HuH-7 (cell line): ENCODE results near the gene SUN5.

Source experiments
- DNase-seq: peaks from one replicate; pipeline ENCODE4 v3.0.0; 2011; ENCODE audit warnings: low spot score

The SUN5 gene

DNA sequence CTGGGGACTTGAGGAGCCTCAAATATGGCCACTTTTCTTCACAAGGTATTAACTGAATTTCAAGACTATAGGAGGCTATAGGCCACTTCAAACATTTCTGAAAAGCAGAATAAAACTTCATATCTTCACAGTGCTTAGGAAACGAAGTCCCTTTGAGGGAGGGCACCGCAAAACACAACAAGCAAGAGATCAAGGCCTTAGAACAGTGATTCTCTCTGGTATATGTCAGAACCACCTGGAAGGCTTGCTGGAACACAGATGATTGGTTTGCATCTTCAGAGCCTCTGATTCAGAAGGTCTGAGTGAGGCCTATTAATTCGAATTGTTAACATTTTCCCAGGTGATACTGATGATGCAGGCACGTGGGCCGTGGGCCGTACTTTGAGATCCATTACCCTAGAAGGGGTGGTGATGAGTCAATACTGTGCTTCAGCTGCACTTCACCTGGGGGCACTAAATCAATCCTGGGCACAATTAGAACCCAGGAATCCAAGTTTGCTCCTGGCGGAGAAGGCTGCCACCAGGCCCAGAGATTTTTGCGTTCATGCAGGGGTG, 10.7 kb downstream of the SUN5 start:
- no peak for DNase-seq

- DNase-seq, result no peak
These were observed 12.2 kb downstream of the SUN5 start for GRCh38 chr20:32991792-32992641.

- no peak for DNase-seq
These were observed 12.8 kb downstream of the SUN5 start for GRCh38 chr20:32991383-32991782.

- DNase-seq, result no peak
These were observed 13.8 kb downstream of the SUN5 start for GRCh38 chr20:32990426-32990825.

GRCh38 chr20:32989507-32990283, 14.5 kb downstream of the SUN5 start:
- no peak for DNase-seq

- no peak for DNase-seq
These were observed 16.2 kb downstream of the SUN5 start for GRCh38 chr20:32988008-32988407.

- no peak for DNase-seq
These were observed 17.0 kb downstream of the SUN5 start for GRCh38 chr20:32987044-32987825.

DNA sequence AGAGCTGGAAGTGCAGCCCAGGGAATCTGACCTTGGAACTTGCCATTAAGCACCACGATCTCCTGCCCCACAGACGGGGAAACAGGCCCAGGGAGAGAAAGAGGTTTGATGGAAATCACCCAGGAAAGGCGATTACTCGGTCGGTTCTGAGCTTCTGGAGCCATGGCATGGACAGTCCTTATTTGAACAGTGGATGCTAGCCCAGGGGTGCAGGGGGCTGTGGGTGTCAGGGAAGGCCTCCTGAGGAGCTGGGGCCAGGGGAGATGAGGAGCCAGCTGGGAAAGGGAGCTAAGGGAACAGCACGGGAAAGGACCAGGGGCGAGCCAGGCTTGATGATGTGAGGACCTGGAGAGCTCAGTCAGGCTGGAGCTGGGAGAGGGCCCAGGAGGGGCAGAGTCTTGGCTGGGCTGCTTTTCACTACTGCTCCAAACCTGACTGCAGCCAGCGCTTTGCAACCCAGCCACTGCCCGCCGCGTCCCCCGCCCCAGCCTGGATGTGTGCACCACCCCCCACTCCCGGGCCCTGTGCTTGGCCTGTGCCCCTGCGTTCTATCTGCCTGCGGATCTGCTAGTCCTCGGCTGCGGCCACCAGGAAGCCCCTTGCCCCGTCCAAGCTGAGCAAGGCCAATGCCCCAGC, 17.8 kb downstream of the SUN5 start:
- DNase-seq, result no peak

GRCh38 chr20:32985596-32985995, 18.6 kb downstream of the SUN5 start:
- no peak for DNase-seq

DNA sequence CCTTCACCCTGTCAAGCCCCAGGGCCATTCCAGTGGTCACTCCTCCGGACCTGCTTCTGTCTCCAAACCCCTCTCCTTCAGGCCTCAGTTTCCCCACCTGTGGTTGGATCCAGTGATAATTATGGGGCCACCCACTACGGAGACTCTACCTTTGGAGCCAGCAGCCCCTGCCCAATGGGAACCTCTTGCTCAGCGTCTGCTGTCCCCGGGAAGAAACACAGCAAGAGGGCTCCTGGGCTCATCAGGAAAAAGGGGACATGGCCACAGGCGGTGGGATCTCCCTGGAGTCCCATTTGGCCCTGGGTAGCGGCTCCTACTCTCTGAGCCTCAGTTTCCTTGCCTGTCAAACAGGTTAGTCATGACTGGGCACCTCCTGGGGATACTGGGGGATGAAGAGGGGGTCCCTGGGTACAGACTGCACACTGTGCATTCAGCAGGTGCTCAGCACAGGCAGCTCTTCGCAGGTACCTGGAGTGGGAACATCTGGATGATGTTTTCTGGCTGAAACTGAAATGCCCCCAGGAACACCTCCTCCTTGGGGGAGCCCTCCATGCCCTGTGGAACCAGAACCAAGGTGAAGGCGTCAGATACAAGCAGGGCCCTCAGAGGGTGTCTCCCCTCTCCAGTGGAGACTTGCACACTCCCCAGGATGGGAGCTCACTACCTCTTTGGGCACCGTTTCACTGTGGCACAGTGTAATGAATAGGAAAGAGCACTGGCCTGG, 19.4 kb downstream of the SUN5 start:
- no peak for DNase-seq

- no peak for DNase-seq
These were observed 20.0 kb downstream of the SUN5 start for GRCh38 chr20:32984196-32984595.

DNA sequence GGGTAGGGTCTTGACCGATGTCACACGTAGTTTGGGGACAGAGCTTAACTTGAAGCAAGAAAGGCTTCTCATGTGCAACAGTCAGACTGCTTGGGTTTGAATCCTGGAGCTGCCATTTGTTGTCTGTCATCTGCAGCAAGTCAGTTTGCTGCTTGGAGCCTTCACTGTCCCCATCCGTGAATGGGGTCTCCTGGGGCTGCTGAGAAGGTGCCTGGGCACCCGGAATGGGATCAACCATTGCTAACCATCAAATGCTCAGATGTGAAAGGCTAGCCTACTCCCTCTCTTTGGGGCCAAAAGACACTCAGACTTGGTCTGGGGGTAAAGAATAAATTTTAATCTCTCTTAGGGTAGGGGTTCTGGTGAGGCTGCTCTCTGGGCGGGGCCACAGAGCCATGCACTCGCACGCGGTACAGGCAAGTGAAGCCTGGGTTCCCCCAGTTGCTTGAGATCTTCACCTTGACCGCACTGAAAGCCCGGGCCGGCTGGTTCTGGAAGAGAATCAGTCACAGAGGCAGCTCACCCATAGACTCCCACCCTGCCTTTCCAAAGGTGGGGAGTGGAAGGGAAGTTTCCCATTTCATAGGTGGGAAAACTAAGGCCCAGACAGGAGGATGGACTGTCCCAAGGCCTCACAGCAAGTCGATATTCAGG, 20.6 kb downstream of the SUN5 start:
- DNase-seq, result no peak

GRCh38 chr20:32982617-32983458, 21.4 kb downstream of the SUN5 start:
- no peak for DNase-seq

DNA sequence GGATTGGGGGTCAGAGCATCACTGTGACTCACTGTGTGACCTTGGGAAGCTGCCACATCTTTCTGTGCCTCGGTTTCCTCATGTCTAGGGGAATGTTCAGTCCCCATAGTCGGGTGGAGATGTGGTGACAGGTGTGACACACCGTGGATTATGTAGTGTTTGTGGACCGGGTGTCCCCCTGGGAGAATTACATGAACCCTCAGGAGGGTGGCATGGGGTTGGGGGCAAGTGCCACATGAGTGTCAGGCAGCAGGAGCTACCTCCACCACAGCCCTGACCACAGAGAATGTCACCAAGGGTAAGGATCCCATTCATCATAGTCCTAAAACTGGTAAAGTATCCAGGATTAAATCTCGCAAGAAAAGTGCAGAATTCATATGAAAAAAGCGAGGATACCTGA, 23.2 kb downstream of the SUN5 start:
- no peak for DNase-seq

- DNase-seq, result no peak
These were observed 23.9 kb downstream of the SUN5 start for GRCh38 chr20:32980131-32980941.

DNA sequence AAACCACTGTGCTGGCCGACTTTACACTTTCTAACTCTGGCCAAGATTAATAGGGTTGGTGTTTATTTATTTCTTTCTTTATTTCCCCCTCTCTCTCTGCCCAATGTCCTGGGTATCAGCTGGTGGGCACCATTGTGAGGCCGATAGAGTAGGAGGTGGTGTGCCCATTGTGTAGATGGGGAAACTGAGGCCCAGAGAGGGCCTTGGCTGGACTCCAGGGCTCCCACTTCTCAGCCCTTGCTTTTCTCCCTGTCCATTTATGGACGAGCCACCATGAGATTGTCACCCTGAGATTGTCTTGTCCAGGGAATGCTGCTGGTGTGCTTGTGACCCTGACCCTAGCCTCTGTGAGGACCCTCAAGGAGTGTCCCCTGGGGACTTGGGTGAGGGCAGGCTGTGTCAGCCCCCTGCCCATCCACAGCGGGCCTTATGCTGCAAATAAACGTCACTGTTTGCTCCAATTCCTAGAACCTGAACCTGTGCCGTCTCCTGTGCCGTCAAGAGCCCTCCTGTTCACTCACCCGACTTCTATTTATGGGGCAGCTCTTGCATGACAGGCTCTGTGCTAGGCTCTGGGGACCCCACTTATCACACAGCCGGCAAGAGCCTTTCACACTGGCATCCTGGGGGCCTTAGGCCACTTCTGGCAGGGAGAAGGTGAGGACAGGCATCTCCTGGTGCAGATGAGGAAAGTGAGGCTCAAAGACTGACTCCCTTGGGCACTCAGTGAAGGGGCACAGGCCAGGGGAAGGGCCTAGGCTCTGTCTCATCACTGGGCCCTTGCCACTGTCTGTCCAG, 24.8 kb downstream of the SUN5 start:
- DNase-seq, result no peak

GRCh38 chr20:32978009-32978335, 26.3 kb downstream of the SUN5 start:
- no peak for DNase-seq
